Measurements from ENCODE around the gene THAP3.

THAP3 gene

GRCh38 chr1:6666696-6667095 is 42.0 kb downstream of the THAP3 start:
- H3K4me1 ChIP-seq (ENCODE audit: insufficient read depth, low read length, poor library complexity, severe bottlenecking) = no peaks in the 10 kb centered on the region
- peaks cover 27% of the 10 kb centered on the region; the same call in 1 of the 2 replicates for H3K36me3 ChIP-seq (ENCODE audit: insufficient read depth, low read length)
- H3K9me2 ChIP-seq (replicated peaks; ENCODE audit: low read depth, low read length) = no peaks in the 10 kb centered on the region
- H3K9ac ChIP-seq (ENCODE audit: low read depth, low read length, poor library complexity, severe bottlenecking) = no peak overlapping the region
- H3K9me3 ChIP-seq (ENCODE audit: insufficient read depth, low read depth, low read length) = no peaks in the 10 kb centered on the region
- no peaks in the 10 kb centered on the region for H3K27me3 ChIP-seq (ENCODE audit: insufficient read depth, low read length, poor library complexity, severe bottlenecking)
- no peaks in the 10 kb centered on the region for H3K79me2 ChIP-seq (ENCODE audit: insufficient read depth, low read length)
- H2AFZ ChIP-seq (ENCODE audit: low read length) = no peak overlapping the region
- H3F3A ChIP-seq (ENCODE audit: low read depth) = no peaks in the 10 kb centered on the region
- no peak overlapping the region for H3K4me2 ChIP-seq (ENCODE audit: low read depth, low read length, poor library complexity, severe bottlenecking)
- no peak overlapping the region for H3K4me3 ChIP-seq (ENCODE audit: low read length, poor library complexity, severe bottlenecking)
- H4K20me1 ChIP-seq (ENCODE audit: insufficient read depth, low read length, poor library complexity, severe bottlenecking) = no peaks in the 10 kb centered on the region
- TF ChIP-seq EZH2phosphoT487 (IDR thresholded peaks at IDR 0.05; ENCODE audit: borderline replicate concordance) = no peak
- no peak for TF ChIP-seq CTCF (conservative IDR thresholded peaks at IDR 0.05; ENCODE audit: low read length)

GRCh38 chr1:6667139-6667538 is 42.5 kb downstream of the THAP3 start:
- no peaks in the 10 kb centered on the region for H3F3A ChIP-seq (ENCODE audit: low read depth)
- H3K36me3 ChIP-seq (ENCODE audit: insufficient read depth, low read length) = peaks cover 27% of the 10 kb centered on the region; the same call in 1 of the 2 replicates
- H3K27me3 ChIP-seq (ENCODE audit: insufficient read depth, low read length, poor library complexity, severe bottlenecking) = no peaks in the 10 kb centered on the region
- no peak overlapping the region for H3K4me2 ChIP-seq (ENCODE audit: low read depth, low read length, poor library complexity, severe bottlenecking)
- TF ChIP-seq EZH2phosphoT487 (IDR thresholded peaks at IDR 0.05; ENCODE audit: borderline replicate concordance) (no peak), CTCF (conservative IDR thresholded peaks at IDR 0.05; ENCODE audit: low read length) (no peak)
- H2AFZ ChIP-seq (ENCODE audit: low read length) = no peak overlapping the region
- no peaks in the 10 kb centered on the region for H3K79me2 ChIP-seq (ENCODE audit: insufficient read depth, low read length)
- H4K20me1 ChIP-seq (ENCODE audit: insufficient read depth, low read length, poor library complexity, severe bottlenecking) = no peaks in the 10 kb centered on the region
- H3K9ac ChIP-seq (ENCODE audit: low read depth, low read length, poor library complexity, severe bottlenecking) = no peak overlapping the region
- no peaks in the 10 kb centered on the region for H3K9me3 ChIP-seq (ENCODE audit: insufficient read depth, low read depth, low read length)
- no peak overlapping the region for H3K4me3 ChIP-seq (ENCODE audit: low read length, poor library complexity, severe bottlenecking)
- no peaks in the 10 kb centered on the region for H3K9me2 ChIP-seq (replicated peaks; ENCODE audit: low read depth, low read length)
- no peaks in the 10 kb centered on the region for H3K4me1 ChIP-seq (ENCODE audit: insufficient read depth, low read length, poor library complexity, severe bottlenecking)

- Histone ChIP-seq H4K20me1 (ENCODE audit: insufficient read depth, low read length, poor library complexity, severe bottlenecking) (no peaks in the 10 kb centered on the region), H3K36me3 (ENCODE audit: insufficient read depth, low read length) (peaks cover 38% of the 10 kb centered on the region; the same call in 1 of the 2 replicates), H3K79me2 (ENCODE audit: insufficient read depth, low read length) (no peaks in the 10 kb centered on the region), H3K4me1 (ENCODE audit: insufficient read depth, low read length, poor library complexity, severe bottlenecking) (no peaks in the 10 kb centered on the region), H3K4me3 (ENCODE audit: low read length, poor library complexity, severe bottlenecking) (no peak overlapping the region), H3K4me2 (ENCODE audit: low read depth, low read length, poor library complexity, severe bottlenecking) (no peak overlapping the region), H3K9ac (ENCODE audit: low read depth, low read length, poor library complexity, severe bottlenecking) (no peak overlapping the region), H3K9me3 (ENCODE audit: insufficient read depth, low read depth, low read length) (no peaks in the 10 kb centered on the region), H3F3A (ENCODE audit: low read depth) (no peaks in the 10 kb centered on the region), H3K9me2 (replicated peaks; ENCODE audit: low read depth, low read length) (no peaks in the 10 kb centered on the region), H3K27me3 (ENCODE audit: insufficient read depth, low read length, poor library complexity, severe bottlenecking) (no peaks in the 10 kb centered on the region), H2AFZ (ENCODE audit: low read length) (no peak overlapping the region)
- TF ChIP-seq CTCF (conservative IDR thresholded peaks at IDR 0.05; ENCODE audit: low read length) (no peak), EZH2phosphoT487 (IDR thresholded peaks at IDR 0.05; ENCODE audit: borderline replicate concordance) (no peak)
These were observed 43.8 kb downstream of the THAP3 start for GRCh38 chr1:6668503-6668902.
